ENCODE measurements around the gene C5orf46. TPM values are rescaled to one million over a fixed set of nuclear protein-coding genes. Genes with fewer than 3 reads are reported as not detected.

C5orf46 gene
- total and polyA plus RNA-seq, 2 donors (not counting 3 experiments of a cell fraction or from before 2014, with no cell fraction given), result 0.66 TPM; not detected in 1

DNA sequence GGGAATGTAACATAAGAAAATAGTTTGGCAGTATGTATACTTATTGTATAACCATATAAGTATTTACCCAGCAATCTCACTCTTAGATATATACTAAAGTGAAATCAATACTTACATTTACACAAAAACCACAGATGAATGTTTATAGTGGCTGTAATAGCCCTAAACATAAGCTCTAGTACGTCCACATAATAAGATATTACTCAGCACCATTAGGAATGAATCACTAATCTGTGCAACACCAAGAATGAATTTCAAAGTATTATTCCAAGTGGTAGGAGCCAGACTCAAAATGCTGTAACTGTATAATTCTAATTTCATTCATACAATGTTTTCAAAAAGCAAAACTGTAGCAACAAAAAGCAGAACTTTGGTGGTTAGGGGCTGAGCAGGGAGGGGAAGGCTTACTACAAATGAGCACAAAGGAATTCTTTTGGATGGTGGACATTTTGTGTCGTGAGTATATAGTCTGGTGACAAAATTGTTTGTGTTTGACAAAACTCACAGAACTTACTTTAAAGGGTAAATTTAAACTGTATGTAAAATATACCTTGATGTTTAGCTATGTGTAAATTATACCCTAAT, 11.9 kb upstream of the C5orf46 start:
- Histone ChIP-seq H2AFZ (ENCODE audit: low read depth, low read length) (no peak overlapping the region), H3K4me1 (ENCODE audit: control insufficient read depth, extremely low read depth, insufficient read depth, low read length) (peaks cover 6% of the 10 kb centered on the region), H3K4me3 (replicated peaks in 1 of 3; ENCODE audit: insufficient read depth in 1 of 3, low read depth in 1 of 3, low read length in 3 of 3) (no peak overlapping the region), H3K27me3 (ENCODE audit: control insufficient read depth in 2 of 2, insufficient read depth in 2 of 2, low read length in 2 of 2) (no peaks in the 10 kb centered on the region), H3K27ac (ENCODE audit: insufficient read depth, low read depth, low read length) (no peak overlapping the region), H3K36me3 (ENCODE audit: control insufficient read depth in 2 of 2, extremely low read depth in 1 of 2, insufficient read depth in 2 of 2, low read length in 2 of 2) (no peaks in the 10 kb centered on the region), H4K20me1 (replicated peaks; ENCODE audit: control insufficient read depth, extremely low read depth, insufficient read depth, low read length) (no peaks in the 10 kb centered on the region), H3K4me2 (ENCODE audit: insufficient read depth, low read length) (no peak overlapping the region), H3K9me3 (replicated peaks; ENCODE audit: control insufficient read depth, insufficient read depth, low read length) (no peaks in the 10 kb centered on the region), H3K9ac (replicated peaks; ENCODE audit: extremely low read depth, insufficient read depth, low read length) (no peak overlapping the region), H3K9me1 (replicated peaks; ENCODE audit: control insufficient read depth, extremely low read depth, insufficient read depth, low read length) (no peaks in the 10 kb centered on the region), H3K79me2 (ENCODE audit: control insufficient read depth, insufficient read depth, low read length) (no peaks in the 10 kb centered on the region)
- BruUV-seq (replicated peaks), result no TSS peak
- TF ChIP-seq POLR2A (IDR thresholded peaks at IDR 0.05; ENCODE audit: low read depth, low read length) (no peak), EZH2 (IDR thresholded peaks at IDR 0.05; ENCODE audit: borderline replicate concordance, low read depth, low read length, severe bottlenecking) (no peak), GATA2 (IDR thresholded peaks at IDR 0.05; ENCODE audit: insufficient read depth, insufficient read length, low read depth, low read length) (no peak)
- POLR2A ChIA-PET, result no interaction called here
- CTCF ChIA-PET, result interaction anchor here (0.6 to 2.4 kb wide), 4 partner anchors 16 to 207 kb away, joined by 3 to 7 read pairs (median 4); no protein-coding TSS in a partner anchor
- dilution Hi-C loops (cut with MboI; ENCODE audit: extremely low pct_ligation_motif_present, low sequenced_read_pairs) (no loop called here), intact Hi-C loops (cut with micrococcal nuclease) (no loop called here)
- DNase-seq (ENCODE audit: low read depth, low spot score) (no peak), FAIRE-seq (no peak)

DNA sequence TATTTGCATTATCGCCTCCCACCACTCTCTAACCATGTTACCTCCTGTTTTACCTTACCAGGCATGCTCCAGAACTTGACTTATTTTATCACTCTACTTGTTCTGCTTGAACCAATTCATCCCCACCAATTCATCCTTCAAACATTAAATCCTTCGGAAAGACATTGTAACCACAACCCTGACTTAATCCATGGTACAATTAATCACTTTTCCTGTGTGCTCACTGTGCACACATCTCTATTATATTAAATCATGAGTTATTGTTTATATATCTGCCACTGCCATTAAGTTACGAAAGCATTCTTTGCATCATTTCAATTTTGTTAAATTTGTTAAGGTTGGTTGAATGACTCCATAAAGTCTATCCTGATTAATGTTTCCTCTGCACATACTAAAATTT, 7.4 kb upstream of the C5orf46 start:
- H4K20me1 ChIP-seq (replicated peaks; ENCODE audit: control insufficient read depth, extremely low read depth, insufficient read depth, low read length), result no peaks in the 10 kb centered on the region
- peak overlapping the region; percentile 51 for H3K4me2 ChIP-seq (ENCODE audit: insufficient read depth, low read length)
- no peaks in the 10 kb centered on the region for H3K9me3 ChIP-seq (replicated peaks; ENCODE audit: control insufficient read depth, insufficient read depth, low read length)
- ChIA-PET CTCF (no interaction called here), POLR2A (no interaction called here)
- H2AFZ ChIP-seq (ENCODE audit: low read depth, low read length), result no peak overlapping the region
- H3K27ac ChIP-seq (ENCODE audit: insufficient read depth, low read depth, low read length), result no peak overlapping the region
- dilution Hi-C loops (cut with MboI; ENCODE audit: extremely low pct_ligation_motif_present, low sequenced_read_pairs) (no loop called here), intact Hi-C loops (cut with micrococcal nuclease) (loop anchor here (1.0 kb wide), 1 partner anchor 19 kb away; no protein-coding TSS in a partner anchor)
- no peaks in the 10 kb centered on the region for H3K79me2 ChIP-seq (ENCODE audit: control insufficient read depth, insufficient read depth, low read length)
- H3K9ac ChIP-seq (replicated peaks; ENCODE audit: extremely low read depth, insufficient read depth, low read length), result no peak overlapping the region
- H3K9me1 ChIP-seq (replicated peaks; ENCODE audit: control insufficient read depth, extremely low read depth, insufficient read depth, low read length), result no peaks in the 10 kb centered on the region
- BruUV-seq (replicated peaks), result no TSS peak
- DNase-seq (ENCODE audit: low read depth, low spot score) (peak; percentile 54), FAIRE-seq (peak; percentile 61)
- H3K4me1 ChIP-seq (ENCODE audit: control insufficient read depth, extremely low read depth, insufficient read depth, low read length), result peaks cover 6% of the 10 kb centered on the region
- H3K36me3 ChIP-seq (ENCODE audit: control insufficient read depth in 2 of 2, extremely low read depth in 1 of 2, insufficient read depth in 2 of 2, low read length in 2 of 2), result no peaks in the 10 kb centered on the region
- H3K4me3 ChIP-seq (replicated peaks in 1 of 3; ENCODE audit: insufficient read depth in 1 of 3, low read depth in 1 of 3, low read length in 3 of 3), result no peak overlapping the region
- no peaks in the 10 kb centered on the region for H3K27me3 ChIP-seq (ENCODE audit: control insufficient read depth in 2 of 2, insufficient read depth in 2 of 2, low read length in 2 of 2)
- TF ChIP-seq POLR2AphosphoS5 (IDR thresholded peaks at IDR 0.05; ENCODE audit: insufficient read depth, low read depth, low read length) (no peak), FOS (IDR thresholded peaks at IDR 0.05; ENCODE audit: borderline replicate concordance, insufficient read depth, low read length) (peak; percentile 54)

All from endothelial cell of umbilical vein (primary cell).